T47D (cell line): ENCODE measurements around the gene GPALPP1.
"Not testable (repeated sequence)": the region's sequence is repeated elsewhere in the genome, so short reads cannot be mapped to it uniquely, and the experiment has no call there.

Experiments
- DNase-seq, 2 experiments: peaks; one replicate each; pipeline versions ENCODE4 v3.0.0 to v3.0.0-alpha.2; 2011 to 2012; ENCODE audit warnings: low read depth in 1 of 2, low spot score in 1 of 2
- JUND ChIP-seq: IDR thresholded peaks from 2 replicates; pipeline ENCODE4 v1.6.1; 2012; ENCODE audit warnings: low read depth
- in situ Hi-C: cut with HindIII; loops from 2 replicates; pipeline ENCODE4 v1.10.0; 2016; ENCODE audit warnings: low sequenced_read_pairs, low pct_unique_long_range_greater_than_20kb

Gene GPALPP1, protein sequence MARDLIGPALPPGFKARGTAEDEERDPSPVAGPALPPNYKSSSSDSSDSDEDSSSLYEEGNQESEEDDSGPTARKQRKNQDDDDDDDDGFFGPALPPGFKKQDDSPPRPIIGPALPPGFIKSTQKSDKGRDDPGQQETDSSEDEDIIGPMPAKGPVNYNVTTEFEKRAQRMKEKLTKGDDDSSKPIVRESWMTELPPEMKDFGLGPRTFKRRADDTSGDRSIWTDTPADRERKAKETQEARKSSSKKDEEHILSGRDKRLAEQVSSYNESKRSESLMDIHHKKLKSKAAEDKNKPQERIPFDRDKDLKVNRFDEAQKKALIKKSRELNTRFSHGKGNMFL

DNA sequence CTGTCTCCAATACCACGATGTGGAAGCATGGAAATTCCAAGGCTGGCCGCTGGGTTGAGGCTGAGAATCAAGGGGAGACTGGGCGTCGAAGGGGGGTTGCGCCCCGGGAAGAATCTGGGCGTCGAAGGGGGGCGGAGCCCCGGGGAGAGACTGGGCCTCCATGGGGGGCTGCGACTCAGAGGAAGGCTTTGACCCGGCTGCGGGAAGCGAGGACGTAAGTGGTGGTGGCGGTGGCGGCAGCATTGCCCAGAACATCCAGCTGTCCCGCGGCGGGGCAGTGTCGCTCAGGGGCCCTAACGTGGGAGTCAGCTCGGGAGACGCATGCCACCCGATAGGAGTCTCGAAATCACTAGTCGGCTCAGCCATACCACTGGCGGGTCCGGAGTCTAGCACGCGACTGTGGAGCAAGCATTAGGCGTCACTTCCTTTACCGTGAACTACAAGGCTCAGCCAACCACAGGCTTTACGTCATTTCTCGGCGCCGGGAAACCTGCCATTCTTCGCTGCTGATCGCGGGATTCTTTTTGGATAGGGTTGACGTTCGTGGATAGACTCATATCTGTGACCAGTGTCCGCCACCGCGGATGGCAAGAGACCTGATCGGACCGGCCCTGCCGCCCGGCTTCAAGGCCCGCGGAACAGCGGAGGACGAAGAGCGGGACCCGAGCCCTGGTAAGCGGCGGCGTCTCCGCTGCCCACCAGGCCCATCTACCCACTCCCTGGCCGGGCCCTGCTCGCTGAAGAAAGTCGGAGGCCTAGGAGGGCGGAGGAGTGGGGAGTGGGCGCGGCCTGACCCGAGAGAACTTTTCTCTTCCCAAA is at the start of gene GPALPP1, which contains the start of gene NUFIP1:
Gene GPALPP1 (plus strand): TSS at position 468 of the 819 bp plus-strand sequence. CDS start 117 bp downstream, at position 585.
Gene NUFIP1 (minus strand): TSS at position 401 of the 819 bp plus-strand sequence. CDS start 35 bp downstream, at position 366.
- DNase-seq, result peak; percentile 90 to 97
- in situ Hi-C loops, result no loop called here

DNA sequence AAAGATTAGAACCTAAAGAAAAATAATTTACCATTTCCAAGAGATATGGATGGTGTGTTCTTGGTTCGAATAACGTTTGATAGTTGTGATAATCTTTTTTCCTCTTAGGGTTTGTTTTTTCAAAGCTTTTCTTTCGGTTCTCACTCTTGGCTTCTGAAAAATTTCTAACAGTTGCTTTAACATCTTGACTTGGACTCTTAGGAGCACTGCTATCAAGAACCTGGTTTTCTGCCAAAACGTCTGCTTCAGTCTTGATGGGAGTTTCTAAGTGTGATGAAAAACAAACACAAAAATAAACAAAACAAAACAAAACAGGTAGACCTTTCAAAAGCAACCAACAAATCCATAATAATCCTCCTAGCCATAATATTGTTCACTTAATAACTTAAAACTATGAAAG is 45.9 kb upstream of the GPALPP1 start:
- in situ Hi-C loops, DNase-seq: not testable (repeated sequence)

More for the DNA sequence above, at the start of gene GPALPP1, which contains the start of gene NUFIP1:
- TF ChIP-seq JUND, result no peak

DNA sequence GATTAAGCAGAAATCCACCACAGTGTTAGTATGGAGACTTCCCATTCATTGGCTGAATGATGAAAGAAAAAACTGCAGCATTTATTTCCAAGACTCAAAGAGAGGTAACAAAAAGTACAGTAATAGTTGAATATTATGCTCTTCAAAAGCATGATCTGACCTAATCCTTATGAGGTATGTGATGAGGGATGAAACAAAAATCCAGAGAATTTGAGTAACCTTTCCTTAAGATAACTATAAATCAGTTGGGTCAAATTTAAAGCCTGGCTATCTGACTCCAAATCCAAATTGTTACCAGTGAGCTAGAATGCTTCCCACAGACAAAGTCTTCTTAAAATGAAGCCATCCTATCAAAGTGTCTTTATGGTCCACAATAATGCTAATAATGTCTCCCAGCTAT is 38.2 kb upstream of the GPALPP1 start:
- no peak for TF ChIP-seq JUND
- in situ Hi-C loops, result no loop called here
- DNase-seq, result no peak

DNA sequence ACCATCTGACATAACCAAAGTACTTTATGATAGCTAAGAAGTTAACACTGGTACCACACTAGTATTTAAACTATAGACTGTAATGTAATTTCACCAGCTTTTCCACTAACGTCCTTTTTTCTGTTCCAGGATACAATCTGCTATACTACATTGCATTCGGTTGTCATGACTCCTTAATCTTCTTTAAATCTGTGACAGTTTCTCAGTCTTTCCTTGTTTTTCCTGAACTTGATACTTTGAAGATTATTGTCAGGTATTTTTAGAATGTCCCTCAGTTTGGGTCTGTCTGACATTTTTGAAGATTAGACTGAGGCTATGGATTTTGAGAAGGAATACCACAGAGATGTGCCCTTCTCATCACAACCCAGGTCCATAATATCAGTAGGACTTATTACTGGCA is 36.7 kb upstream of the GPALPP1 start:
- DNase-seq, result no peak
- TF ChIP-seq JUND, result no peak
- in situ Hi-C loops, result no loop called here

DNA sequence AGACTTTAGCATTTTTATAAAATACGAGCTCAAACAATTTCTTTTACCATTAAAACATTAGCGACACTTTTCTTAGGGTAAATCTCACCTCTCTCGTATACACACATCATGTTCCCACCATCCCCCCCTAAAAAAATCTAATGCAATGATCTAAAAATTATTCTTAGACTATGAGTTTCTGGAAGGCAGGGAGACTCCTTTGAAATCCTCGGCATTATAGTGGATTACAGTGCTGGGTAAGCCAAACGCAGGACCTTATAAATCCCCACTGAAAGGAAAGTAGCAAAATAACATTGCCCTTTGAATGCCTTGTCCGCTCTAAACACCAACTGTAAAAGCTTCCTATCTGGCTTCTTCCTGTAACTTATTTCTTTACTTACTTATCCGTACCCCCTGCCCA is 35.1 kb upstream of the GPALPP1 start:
- TF ChIP-seq JUND, result no peak
- in situ Hi-C loops, result no loop called here
- DNase-seq, result no peak

DNA sequence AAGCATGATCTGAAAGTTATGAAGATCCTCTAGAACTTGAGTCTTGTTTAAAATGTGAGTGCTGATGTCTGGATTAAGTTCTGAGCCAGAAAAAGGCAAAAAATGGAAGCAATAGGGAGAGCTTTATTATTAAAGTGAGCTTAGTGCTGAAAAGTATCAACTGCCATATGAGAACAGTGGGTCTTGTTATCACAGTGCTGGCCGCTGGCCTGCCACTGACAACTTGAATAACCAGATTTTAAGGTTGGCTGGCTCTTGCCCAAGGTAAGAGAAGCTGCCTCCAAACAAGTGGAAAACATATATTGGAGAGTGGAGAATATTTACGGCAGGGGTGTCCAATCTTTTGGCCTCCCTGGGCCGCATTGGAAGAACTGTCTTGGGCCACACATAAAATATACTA is 33.9 kb upstream of the GPALPP1 start:
- in situ Hi-C loops, result no loop called here
- no peak for DNase-seq
- no peak for TF ChIP-seq JUND

DNA sequence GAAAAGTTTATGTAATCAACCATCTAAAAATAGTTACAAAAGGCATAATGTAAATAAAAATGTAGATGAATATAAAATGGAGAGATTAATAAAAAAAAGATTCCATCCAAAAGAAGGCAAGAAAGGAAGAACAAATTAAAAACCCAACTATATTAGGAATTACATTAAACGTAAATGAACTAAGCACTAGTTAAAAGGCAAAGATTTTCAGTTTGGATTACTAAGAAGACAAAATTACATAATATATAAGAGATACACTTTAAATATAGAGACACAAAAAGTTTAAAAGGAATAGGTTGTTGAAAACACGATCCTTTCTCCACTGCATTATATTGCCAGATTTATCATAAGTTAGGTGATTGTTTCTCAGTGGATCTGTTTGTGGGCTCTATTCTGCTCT is 27.3 kb upstream of the GPALPP1 start:
- in situ Hi-C loops, result no loop called here
- DNase-seq, result no peak
- no peak for TF ChIP-seq JUND

DNA sequence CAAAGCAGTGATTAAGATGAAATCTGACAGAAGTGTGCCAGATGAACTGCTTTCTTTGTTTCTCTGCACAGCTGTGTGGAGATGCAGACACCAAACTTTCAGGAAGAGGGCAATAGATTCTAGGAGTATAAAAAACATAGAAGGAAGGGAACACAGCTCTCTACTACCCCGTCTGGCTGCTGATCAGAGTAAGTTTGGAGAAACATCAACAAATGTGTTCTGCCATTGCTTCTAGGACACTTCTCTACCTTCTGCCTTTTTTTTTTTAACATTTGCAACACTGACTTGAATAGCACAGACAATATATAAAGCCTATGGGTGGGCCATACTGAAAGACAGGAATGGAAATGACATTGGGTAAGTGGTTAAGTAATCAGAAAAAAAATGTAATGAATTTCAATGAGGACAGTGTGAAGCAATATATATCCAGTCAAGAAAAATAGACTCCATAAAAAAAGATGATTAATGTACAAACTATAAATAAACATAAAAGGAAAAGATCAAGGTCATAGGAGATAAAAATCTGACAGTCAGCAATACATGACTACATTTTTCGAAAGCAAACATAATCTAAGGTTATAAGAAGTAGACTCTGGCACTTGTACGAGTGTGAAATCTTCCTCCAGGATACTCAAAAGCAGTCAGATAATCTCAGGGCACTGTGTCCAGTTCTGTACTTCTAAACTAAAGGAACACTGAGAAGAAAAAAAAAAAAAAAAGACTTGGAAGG is 21.5 kb upstream of the GPALPP1 start:
- in situ Hi-C loops, result no loop called here
- no peak for TF ChIP-seq JUND

DNA sequence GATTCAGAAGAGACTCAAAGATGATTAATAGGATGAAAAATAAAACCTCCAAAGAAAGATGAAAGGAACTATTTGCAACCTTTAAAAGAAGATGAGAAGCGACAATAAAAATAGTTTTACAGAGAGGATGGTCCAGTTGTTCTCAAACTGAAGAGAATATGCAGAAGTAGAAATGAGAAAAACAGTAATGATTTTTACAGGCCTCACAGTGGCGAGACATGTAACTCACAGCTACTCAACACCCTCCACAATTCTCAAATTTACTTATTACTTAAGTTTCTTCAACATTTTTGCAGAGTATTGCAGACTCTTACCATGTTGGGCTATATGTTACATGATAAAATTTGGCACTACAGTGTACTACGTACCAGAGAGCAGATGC is 20.9 kb upstream of the GPALPP1 start:
- DNase-seq, result no peak
- in situ Hi-C loops, result no loop called here
- TF ChIP-seq JUND, result no peak

More for the DNA sequence above, 21.5 kb upstream of the GPALPP1 start:
- peak in 1 of 2 experiments; percentile 23 for DNase-seq

DNA sequence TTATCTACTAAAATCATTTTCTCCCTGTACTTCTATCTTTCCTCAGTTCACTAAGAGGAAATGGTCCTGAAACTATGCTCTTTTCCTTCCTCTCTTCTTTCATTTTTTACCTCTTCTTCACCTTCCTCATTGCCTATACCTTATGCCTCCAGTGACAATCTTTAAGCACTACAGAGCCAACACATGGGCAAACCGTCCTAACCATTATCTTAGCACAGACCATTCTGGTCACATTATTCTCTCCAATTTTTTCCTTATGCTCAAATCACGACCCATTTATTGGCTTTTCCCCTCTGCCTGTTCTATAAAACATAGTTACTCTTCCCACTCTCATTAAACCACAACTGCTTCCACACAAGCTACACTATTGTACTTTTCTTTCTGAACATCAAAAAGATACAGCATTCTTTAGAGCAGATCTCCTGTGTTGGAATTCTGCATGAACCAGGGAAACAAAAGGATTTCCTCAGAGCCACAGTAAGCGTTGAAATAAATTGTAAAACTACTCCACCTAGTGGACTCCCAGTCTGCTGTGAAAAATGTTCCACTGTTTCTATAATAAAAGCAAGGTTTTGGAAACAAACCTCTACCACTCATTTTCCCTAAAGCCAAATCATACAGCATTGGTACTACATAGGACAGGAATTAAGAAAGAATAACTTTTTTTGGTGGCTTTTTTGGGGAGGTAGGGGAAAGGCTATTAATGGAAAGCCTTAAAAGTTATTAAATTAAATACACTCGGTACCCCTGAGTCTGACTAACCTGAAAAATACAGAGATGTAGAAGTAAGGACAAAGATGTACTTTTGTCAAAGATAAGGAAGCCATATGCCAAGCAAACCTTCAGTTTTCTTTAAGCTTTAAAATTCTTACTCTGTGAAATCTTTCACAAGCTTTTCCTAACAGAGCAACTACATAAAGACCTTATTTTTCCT is 19.5 kb upstream of the GPALPP1 start:
- DNase-seq, result peak in 1 of 2 experiments; percentile 51
- TF ChIP-seq JUND, result no peak
- in situ Hi-C loops, result no loop called here

DNA sequence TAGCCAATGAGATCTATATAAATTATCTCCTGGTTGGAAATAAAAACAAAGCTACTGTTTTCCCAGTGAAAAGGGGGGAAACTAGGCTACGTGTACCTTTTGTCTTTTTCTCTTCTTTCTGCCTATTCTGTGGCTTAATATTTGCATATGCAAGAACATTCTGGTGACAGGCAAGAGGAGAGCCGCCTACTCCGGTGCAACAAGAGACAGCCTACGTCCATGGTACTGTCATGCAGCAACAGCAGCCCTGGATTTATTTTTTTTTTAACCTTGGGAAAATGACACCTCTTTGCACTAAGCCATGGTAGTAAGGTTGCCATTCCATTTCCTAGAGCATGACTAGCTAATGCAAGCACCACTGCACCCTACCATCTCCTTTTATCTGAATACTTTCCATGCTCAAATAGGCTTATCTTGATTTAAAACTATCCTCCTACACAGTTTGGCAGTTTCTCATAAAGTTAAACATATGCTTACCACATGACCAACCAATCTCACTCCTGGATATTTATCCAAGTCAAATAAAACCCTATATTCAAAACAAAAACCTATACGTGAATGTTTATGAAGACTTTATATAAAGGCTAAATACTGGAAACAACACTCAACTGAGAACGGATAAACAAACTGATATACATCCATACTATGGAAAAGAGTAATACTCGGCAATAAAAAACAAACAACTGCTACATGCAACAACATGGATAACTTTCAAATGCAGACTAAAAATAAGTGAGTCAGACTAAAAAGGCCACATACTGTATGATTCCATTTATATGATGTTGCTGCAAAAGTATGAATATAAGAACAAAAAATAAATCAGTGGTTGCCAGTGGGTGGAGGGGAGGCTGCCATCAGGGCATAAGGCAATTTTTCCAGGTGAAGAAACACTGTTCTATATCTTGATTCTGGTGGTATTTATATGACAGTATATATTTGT is 17.4 kb upstream of the GPALPP1 start:
- in situ Hi-C loops, result no loop called here
- TF ChIP-seq JUND, result no peak

More for the DNA sequence above, 17.4 kb upstream of the GPALPP1 start:
- DNase-seq, result peak in 1 of 2 experiments; percentile 15
